NT2/D1 (cell line): Measurements from ENCODE around the gene KNTC1.
"Not testable (repeated sequence)": the region's sequence is repeated elsewhere in the genome, so short reads cannot be mapped to it uniquely, and the experiment has no call there.

Experiments used
- DNase-seq: peaks from one replicate; pipeline ENCODE4 v3.0.0-alpha.2; 2011; ENCODE audit warnings: low read depth, low spot score
- H3K27me3 ChIP-seq: 2 replicates; pipeline ENCODE4 v1.6.0; 2011; ENCODE audit warnings: mild to moderate bottlenecking; ENCODE audit not compliant: insufficient read length, insufficient read depth
- H3K36me3 ChIP-seq: 2 replicates; pipeline ENCODE4 v1.6.1; 2011; ENCODE audit warnings: mild to moderate bottlenecking, low read length, mixed read lengths; ENCODE audit not compliant: insufficient read depth, insufficient read length
- H3K4me1 ChIP-seq: 2 replicates; pipeline ENCODE4 v1.5.1; 2011; ENCODE audit not compliant: insufficient read depth, insufficient read length
- H3K4me3 ChIP-seq: 2 replicates; pipeline ENCODE4 v1.5.1; 2011; ENCODE audit warnings: low read depth; ENCODE audit not compliant: insufficient read length
- H3K9ac ChIP-seq: 2 replicates; pipeline ENCODE4 v1.6.0; 2011; ENCODE audit warnings: low read depth; ENCODE audit not compliant: insufficient read length
- H3K9me3 ChIP-seq: 2 replicates; pipeline ENCODE4 v1.5.1; 2011; ENCODE audit warnings: mild to moderate bottlenecking, low read length; ENCODE audit not compliant: insufficient read depth
- SUZ12 ChIP-seq: IDR thresholded peaks from 2 replicates; pipeline ENCODE4 v1.6.1; 2011; ENCODE audit not compliant: insufficient read length, insufficient read depth; ENCODE audit errors: extremely low read depth
- YY1 ChIP-seq: IDR thresholded peaks from 2 replicates; pipeline ENCODE4 v1.6.1; 2011; ENCODE audit not compliant: insufficient read length, insufficient read depth
- ZNF274 ChIP-seq: IDR thresholded peaks from 2 replicates; pipeline ENCODE4 v1.6.1; 2011; ENCODE audit warnings: mild to moderate bottlenecking, low read depth, low read length

Gene KNTC1

DNA sequence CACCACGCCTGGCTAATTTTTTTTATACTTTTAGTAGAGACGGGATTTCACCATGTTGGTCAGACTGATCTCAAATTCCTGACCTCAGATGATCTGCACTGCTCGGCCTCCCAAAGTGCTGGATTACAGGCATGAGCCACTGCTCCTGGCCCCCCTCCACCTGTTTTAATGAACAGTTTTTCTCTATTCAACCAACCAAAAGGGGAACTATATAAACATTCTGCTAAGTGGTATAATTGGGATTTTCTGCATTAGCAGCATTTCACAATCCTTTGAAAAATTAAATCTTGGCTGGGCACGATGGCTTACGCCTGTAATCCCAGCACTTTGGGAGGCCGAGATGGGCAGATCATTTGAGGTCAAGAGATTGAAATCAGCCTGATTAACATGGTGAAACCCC, 44.8 kb downstream of the KNTC1 start:
- Histone ChIP-seq H3K27me3 (no peaks in the 10 kb centered on the region), H3K9ac (no peak overlapping the region), H3K36me3 (peaks cover 89% of the 10 kb centered on the region), H3K4me3 (no peak overlapping the region), H3K4me1 (no peaks in the 10 kb centered on the region), H3K9me3 (no peaks in the 10 kb centered on the region)
- no peak for DNase-seq
- no peak for TF ChIP-seq YY1
- no peak for TF ChIP-seq ZNF274
- TF ChIP-seq SUZ12 = no peak

DNA sequence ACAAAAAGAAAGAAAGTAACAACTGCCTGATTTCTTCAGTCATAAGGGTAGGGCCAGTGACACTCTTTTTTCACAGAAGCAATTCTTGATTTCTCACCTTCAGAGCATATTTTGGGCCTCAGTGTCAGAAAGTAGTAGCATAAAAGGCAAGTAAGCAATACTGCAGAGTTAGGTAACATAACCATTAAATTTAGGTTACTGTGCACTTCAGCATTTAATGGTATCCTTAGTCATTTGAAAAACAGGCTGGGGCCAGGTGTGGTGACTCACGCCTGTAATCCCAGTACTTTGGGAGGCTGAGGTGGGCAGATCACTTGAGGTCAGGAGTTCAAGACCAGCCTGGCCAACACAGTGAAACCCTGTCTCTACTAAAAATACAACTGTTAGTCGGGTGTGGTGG, 56.2 kb downstream of the KNTC1 start:
- not testable (repeated sequence) for H3K4me3 ChIP-seq, H3K9ac ChIP-seq, DNase-seq, H3K4me1 ChIP-seq, H3K9me3 ChIP-seq, H3K27me3 ChIP-seq
- peaks cover 89% of the 10 kb centered on the region for H3K36me3 ChIP-seq

DNA sequence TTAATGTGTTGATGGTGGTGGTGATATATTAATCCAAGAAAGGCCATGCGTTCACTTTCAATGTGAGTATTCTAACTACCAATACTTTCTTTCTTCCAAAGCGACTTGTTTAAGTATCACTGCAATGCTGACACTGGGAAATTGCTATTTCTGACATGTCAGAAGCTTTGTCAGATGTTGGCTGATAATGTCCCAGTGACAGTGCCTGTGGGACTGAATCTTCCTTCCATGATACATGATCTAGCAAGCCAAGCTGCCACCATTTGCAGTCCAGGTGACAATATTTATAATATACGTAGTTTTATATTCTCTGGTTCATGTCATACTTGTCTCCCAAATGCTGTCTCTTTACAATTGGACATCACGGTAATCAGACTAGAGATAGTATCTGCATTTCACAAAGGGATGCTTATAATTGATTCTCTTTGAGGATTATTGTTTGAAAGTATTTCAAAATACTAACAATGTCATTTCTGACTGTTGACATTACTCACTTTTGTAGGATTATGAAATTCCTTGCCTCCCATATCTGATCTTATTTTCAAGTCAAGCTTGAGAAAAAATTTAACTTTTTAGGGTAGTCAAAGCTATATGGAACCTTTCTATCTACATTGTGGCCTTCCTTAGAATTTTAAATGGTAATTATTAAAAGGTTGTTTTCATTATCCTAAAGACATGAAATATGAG, 57.3 kb downstream of the KNTC1 start:
- H3K9me3 ChIP-seq = no peaks in the 10 kb centered on the region
- no peak overlapping the region for H3K9ac ChIP-seq
- no peak for TF ChIP-seq YY1
- TF ChIP-seq SUZ12 = no peak
- TF ChIP-seq ZNF274 = no peak
- H3K27me3 ChIP-seq = no peaks in the 10 kb centered on the region
- no peak for DNase-seq
- H3K4me1 ChIP-seq = no peaks in the 10 kb centered on the region
- H3K36me3 ChIP-seq = peaks cover 94% of the 10 kb centered on the region
- H3K4me3 ChIP-seq = no peak overlapping the region

DNA sequence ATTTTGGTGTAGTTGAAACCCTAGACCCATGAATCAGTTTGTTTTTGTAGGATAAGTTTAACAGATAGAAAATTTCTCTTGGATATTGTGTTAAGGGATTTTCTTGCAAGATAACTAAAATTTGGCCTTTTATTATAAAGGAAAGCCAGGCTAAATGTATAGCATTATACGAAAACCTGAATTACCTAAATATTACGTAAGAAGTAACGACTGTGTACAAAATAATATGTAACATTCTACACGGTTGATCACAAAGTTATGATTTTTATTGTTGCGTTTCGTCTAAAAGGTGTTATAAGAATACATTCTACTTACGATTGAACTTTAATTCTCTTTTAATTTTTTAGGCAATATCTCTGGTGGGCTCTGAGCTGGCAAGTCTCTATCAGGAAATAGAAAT, 63.9 kb downstream of the KNTC1 start:
- H3K9me3 ChIP-seq = peaks cover 4% of the 10 kb centered on the region; the same call in 1 of the 2 replicates
- no peak overlapping the region for H3K4me3 ChIP-seq
- no peaks in the 10 kb centered on the region for H3K4me1 ChIP-seq
- peaks cover 84% of the 10 kb centered on the region for H3K36me3 ChIP-seq
- no peak overlapping the region for H3K9ac ChIP-seq
- no peak for DNase-seq
- H3K27me3 ChIP-seq = no peaks in the 10 kb centered on the region
- TF ChIP-seq SUZ12 (no peak), YY1 (no peak), ZNF274 (no peak)

DNA sequence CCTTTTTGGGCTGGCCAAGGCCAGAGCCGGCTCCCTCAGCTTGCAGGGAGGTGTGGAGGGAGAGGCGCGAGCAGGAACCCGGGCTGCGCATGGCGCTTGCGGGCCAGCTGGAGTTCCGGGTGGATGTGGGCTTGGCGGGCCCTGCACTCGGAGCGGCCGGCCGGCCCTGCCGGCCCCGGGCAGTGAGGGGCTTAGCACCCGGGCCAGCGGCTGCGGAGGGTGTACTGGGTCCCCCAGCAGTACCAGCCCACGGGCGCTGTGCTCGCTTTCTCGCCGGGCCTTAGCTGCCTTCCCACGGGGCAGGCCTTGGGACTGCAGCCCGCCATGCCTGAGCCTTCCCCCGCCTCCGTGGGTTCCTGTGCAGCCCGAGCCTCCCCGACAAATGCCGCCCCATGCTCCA, 64.9 kb downstream of the KNTC1 start:
- not testable (repeated sequence) for H3K4me1 ChIP-seq, H3K4me3 ChIP-seq, H3K9me3 ChIP-seq, H3K9ac ChIP-seq, DNase-seq, H3K27me3 ChIP-seq
- peaks cover 77% of the 10 kb centered on the region for H3K36me3 ChIP-seq

DNA sequence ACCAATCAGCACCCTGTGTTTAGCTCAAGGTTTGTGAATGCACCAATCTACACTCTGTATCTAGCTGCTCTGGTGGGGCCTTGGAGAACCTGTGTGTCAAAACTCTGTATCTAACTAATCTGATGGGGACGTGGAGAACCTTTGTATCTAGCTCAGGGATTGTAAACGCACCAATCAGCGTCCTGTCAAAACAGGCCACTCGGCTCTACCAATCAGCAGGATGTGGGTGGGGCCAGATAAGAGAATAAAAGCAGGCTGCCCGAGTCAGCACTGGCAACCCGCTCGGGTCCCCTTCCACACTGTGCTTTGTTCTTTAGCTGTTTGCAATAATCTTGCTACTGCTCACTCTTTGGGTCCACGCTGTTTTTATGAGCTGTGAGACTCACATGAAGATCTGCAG, 65.5 kb downstream of the KNTC1 start:
- not testable (repeated sequence) for H3K9me3 ChIP-seq, H3K4me1 ChIP-seq, H3K4me3 ChIP-seq, H3K9ac ChIP-seq, H3K27me3 ChIP-seq, DNase-seq
- H3K36me3 ChIP-seq = peaks cover 74% of the 10 kb centered on the region

DNA sequence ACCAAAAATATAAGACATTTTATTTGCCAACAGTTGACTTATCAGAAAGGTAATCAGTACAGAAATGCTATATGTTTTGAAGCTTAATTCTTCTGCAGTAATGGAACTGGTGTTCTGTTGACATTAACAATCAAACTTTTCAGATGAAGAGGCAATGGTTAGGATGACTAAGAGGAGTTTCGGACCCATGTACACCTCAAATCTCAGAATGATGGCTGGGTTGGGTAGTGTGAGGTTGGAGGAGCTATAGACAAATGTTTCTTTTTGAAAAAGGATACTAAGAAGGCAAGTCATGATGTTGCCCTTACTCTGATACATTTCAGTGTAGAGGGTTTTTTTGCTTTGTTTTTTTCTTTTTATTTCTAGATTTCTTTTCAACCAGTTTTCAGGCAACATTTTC, 66.9 kb downstream of the KNTC1 start:
- H3K9ac ChIP-seq = no peak overlapping the region
- no peak for TF ChIP-seq SUZ12
- no peak for TF ChIP-seq YY1
- TF ChIP-seq ZNF274 = no peak
- no peaks in the 10 kb centered on the region for H3K27me3 ChIP-seq
- H3K4me3 ChIP-seq = no peak overlapping the region
- H3K4me1 ChIP-seq = no peaks in the 10 kb centered on the region
- peaks cover 4% of the 10 kb centered on the region; the same call in 1 of the 2 replicates for H3K9me3 ChIP-seq
- no peak for DNase-seq
- peaks cover 72% of the 10 kb centered on the region for H3K36me3 ChIP-seq

DNA sequence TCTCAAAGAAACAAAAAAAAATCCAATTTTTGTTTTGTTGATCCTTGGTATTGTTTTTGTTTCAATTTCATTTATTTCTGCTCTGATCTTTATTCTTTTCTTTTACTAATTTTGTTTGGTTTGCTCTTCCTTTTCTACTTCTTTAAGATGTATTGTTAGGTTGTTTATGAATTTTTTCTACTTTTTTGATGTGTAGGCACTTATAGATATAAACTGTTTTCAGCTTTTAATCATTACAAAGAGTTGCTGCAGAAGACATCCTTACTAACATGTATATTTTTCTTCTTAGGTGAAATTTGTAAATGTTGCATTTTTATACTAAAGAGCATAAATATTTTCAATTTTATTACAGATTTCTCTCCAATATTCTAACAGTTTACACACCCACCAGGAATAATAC, 69.8 kb downstream of the KNTC1 start:
- no peaks in the 10 kb centered on the region for H3K4me1 ChIP-seq
- TF ChIP-seq ZNF274 = no peak
- TF ChIP-seq SUZ12 = no peak
- TF ChIP-seq YY1 = no peak
- no peaks in the 10 kb centered on the region for H3K27me3 ChIP-seq
- H3K9me3 ChIP-seq = no peaks in the 10 kb centered on the region
- no peak for DNase-seq
- no peak overlapping the region for H3K4me3 ChIP-seq
- H3K9ac ChIP-seq = no peak overlapping the region
- peaks cover 68% of the 10 kb centered on the region for H3K36me3 ChIP-seq
